HG02970 (cell line): Measurements from ENCODE around the gene CXorf51A.
"Not testable (repeated sequence)": the region's sequence is repeated elsewhere in the genome, so short reads cannot be mapped to it uniquely, and the experiment has no call there.

ENCODE experiments used
- ATAC-seq: cut with Tn5 transposase; IDR thresholded peaks from one replicate; pipeline ENCODE4 v1.9.1; 2021; ENCODE audit warnings: mild to moderate bottlenecking, moderate library complexity, moderate number of reproducible peaks; ENCODE audit not compliant: unreplicated experiment, low FRiP score

Gene CXorf51A

DNA sequence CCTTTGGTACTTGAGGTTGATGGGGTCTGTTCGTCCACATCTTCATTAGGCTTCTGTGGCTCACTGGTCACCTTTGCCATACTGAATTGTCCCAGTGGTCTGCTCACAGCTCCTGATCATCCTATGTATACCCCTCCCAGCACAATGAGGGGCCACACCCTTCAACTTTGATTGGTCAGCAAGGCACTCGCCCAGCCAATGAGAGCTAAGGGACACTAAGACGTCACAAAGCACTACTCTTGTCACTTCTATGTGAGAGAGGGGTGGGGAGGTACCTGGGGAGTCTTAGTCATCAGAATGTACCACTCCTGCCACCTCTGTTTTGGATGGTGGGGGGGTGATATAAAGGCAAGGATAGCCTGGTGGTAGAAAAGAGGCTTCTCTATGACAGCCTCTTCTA lies at the start of gene CXorf51A:
TSS of gene CXorf51A (minus strand) at position 101 of the 400 bp plus-strand sequence. CDS start at position 80, 21 bp downstream.
- ATAC-seq: not testable (repeated sequence)

DNA sequence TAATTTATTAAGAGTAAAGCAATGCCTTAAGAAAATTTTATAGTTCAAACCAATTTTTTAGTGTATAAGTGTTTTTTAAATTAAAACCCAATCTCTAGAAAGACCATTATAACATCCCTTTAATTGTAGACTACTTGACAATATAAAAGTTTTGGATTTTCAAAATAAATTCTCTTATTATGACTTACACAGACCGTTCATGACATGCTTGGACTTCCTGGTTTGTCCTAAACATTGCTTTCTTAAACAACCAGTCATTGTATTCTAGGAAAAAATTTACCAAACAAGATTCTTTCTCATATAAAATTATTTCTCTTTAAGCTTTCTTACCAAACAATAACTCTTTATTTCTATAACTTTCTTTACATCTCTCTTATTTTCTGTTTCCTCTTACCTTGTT lies 49.0 kb upstream of the CXorf51A start:
- no peak for ATAC-seq

DNA sequence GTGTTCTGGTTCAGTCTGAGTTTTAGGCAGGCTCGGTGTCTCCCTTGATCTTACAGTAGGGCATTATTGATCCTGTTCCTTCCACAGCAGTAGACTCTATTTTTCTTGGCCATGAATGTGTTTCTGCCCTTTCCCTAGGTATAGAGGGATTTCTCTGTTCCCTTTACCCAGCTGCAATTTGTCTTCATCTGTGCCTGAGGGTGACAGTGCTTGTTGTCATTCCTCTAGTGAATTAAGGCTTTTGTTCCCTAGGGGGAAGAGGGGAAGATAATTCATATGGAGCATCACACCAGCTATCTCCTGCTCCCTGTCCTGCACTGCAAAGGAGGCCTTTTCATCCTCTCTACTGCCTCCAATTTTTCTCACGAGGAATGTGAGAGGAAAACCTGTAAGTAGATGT lies 39.7 kb upstream of the CXorf51A start:
- ATAC-seq: no peak

DNA sequence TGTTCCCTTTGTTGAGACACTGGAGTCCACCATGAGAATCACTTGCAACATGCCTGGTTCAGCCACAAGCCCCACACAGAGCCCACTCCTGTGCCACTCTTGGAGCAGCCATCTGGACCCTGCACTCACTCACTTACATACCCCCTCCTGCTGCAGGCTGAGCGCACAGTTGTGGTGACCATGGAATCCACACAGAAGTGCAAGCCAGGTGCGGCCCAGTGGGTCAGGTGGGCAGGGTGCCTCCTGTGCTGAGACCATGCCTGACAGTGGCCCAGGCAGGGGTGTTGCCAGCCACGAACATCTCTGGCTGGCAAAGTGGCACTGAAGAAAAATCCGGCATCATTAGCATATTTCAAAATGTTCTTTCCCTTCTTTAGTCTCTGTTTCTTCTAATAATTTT lies 17.4 kb upstream of the CXorf51A start:
- ATAC-seq: no peak

DNA sequence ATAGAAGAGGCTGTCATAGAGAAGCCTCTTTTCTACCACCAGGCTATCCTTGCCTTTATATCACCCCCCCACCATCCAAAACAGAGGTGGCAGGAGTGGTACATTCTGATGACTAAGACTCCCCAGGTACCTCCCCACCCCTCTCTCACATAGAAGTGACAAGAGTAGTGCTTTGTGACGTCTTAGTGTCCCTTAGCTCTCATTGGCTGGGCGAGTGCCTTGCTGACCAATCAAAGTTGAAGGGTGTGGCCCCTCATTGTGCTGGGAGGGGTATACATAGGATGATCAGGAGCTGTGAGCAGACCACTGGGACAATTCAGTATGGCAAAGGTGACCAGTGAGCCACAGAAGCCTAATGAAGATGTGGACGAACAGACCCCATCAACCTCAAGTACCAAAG lies 5.1 kb downstream of the CXorf51A start, which contains the start of gene CXorf51B:
TSS of gene CXorf51B (plus strand) at position 301 of the 400 bp plus-strand sequence. CDS start at position 322, 21 bp downstream.
- ATAC-seq: not testable (repeated sequence)
